K562 (cell line): Measurements from ENCODE around the gene TMEM248. TPM values are rescaled to one million over a fixed set of nuclear protein-coding genes. Genes with fewer than 3 reads are reported as not detected.

Experiments
- BACH1 ChIP-seq: fragments of 200-800 bp; sonication (Bioruptor generic); IDR thresholded peaks from 2 replicates; pipeline ENCODE4 v1.6.1; 2016; ENCODE audit warnings: missing genetic modification characterization, missing compliant biosample characterization
- BHLHE40 ChIP-seq: IDR thresholded peaks from 2 replicates; pipeline ENCODE4 v1.6.1; 2011; ENCODE audit warnings: low read length, improper control_type of control experiment
- BRCA1 ChIP-seq, 2 experiments: fragments of 450-650 bp in 1 of 2; sonication (generic) in 1 of 2; formaldehyde crosslinking in 1 of 2; IDR thresholded peaks; 2 replicates each; pipeline versions ENCODE4 v1.5.0 to v1.6.1; 2017 to 2020; ENCODE audit warnings: mild to moderate bottlenecking in 1 of 2, missing genetic modification reagents in 1 of 2
- CC2D1A ChIP-seq: fragments of 450-650 bp; IDR thresholded peaks from 2 replicates; pipeline ENCODE4 v1.6.1; 2017; ENCODE audit warnings: mild to moderate bottlenecking
- GABPB2 ChIP-seq: fragments of 250-450 bp; sonication (Bioruptor Pico); conservative IDR thresholded peaks from 2 replicates; pipeline ENCODE4 v1.5.1; 2021; ENCODE audit warnings: mild to moderate bottlenecking
- MBD2 ChIP-seq: sonication (generic); IDR thresholded peaks from 2 replicates; pipeline ENCODE4 v1.6.1; 2016; ENCODE audit warnings: low read depth, borderline replicate concordance
- NBN ChIP-seq: fragments of 450-650 bp; IDR thresholded peaks from 2 replicates; pipeline ENCODE4 v1.6.1; 2016; ENCODE audit warnings: low read depth, mild to moderate bottlenecking
- NR4A1 ChIP-seq, 2 experiments: fragments of 250-450 bp in 1 of 2; fragments of 450-650 bp in 1 of 2; sonication (Bioruptor Pico) in 1 of 2; IDR thresholded peaks; 2 replicates each; pipeline versions ENCODE4 v1.4.0 to v1.6.1; 2016 to 2020; ENCODE audit warnings: mild to moderate bottlenecking in 2 of 2, missing compliant biosample characterization in 1 of 2, missing genetic modification characterization in 1 of 2, moderate library complexity in 1 of 2
- RBM39 ChIP-seq: fragments of 200-400 bp; formaldehyde crosslinking; optimal IDR thresholded peaks from 2 replicates; pipeline ENCODE3; 2018; ENCODE audit warnings: low read depth, low read length
- RERE ChIP-seq: sonication (generic); formaldehyde crosslinking; IDR thresholded peaks from 2 replicates; pipeline ENCODE4 v1.8.0; 2023; ENCODE audit warnings: missing genetic modification reagents, mild to moderate bottlenecking, borderline replicate concordance
- SIN3B ChIP-seq: fragments of 450-650 bp; IDR thresholded peaks from 2 replicates; pipeline ENCODE4 v1.6.1; 2017; ENCODE audit warnings: low read depth, mild to moderate bottlenecking, moderate library complexity
- STAT5B ChIP-seq: fragments of 250-450 bp; sonication (Bioruptor Pico); IDR thresholded peaks from 2 replicates; pipeline ENCODE4 v1.8.0; 2021; ENCODE audit warnings: mild to moderate bottlenecking, inconsistent platforms
- TCF15 ChIP-seq: fragments of 250-450 bp; sonication (Bioruptor Pico); IDR thresholded peaks from 2 replicates; pipeline ENCODE4 v1.8.0; 2022; ENCODE audit warnings: moderate library complexity, mild to moderate bottlenecking, inconsistent platforms
- THRB ChIP-seq: fragments of 450-650 bp; formaldehyde crosslinking; conservative IDR thresholded peaks from 2 replicates; pipeline ENCODE4 v1.4.0; 2022; ENCODE audit warnings: mild to moderate bottlenecking, missing genetic modification characterization
- YBX1 ChIP-seq: fragments of 450-650 bp; IDR thresholded peaks from 2 replicates; pipeline ENCODE4 v1.7.1; 2016; ENCODE audit warnings: mild to moderate bottlenecking
- ZNF347 ChIP-seq: fragments of 450-650 bp; formaldehyde crosslinking; IDR thresholded peaks from 2 replicates; pipeline ENCODE4 v1.4.0; 2020; ENCODE audit warnings: low read depth, mild to moderate bottlenecking, moderate library complexity
- ZNF57 ChIP-seq: fragments of 450-650 bp; formaldehyde crosslinking; IDR thresholded peaks from 2 replicates; pipeline ENCODE4 v1.4.0; 2020; ENCODE audit warnings: mild to moderate bottlenecking, moderate library complexity
- ZNF592 ChIP-seq: fragments of 450-650 bp; IDR thresholded peaks from 2 replicates; pipeline ENCODE4 v1.6.1; 2017; ENCODE audit warnings: antibody characterized with exemption, mild to moderate bottlenecking
- polyA plus RNA-seq, 8 experiments: library from polyadenylated mRNA; depleted of rRNA in 4 of 8; stranded (reverse) in 5 of 8; unstranded in 3 of 8; fragments of >200 nt; fragmentation: Nextera tagmentation in 2 of 8; fragmentation: Illumina TruSeq in 1 of 8; extraction: Ambion mirVana in 2 of 8; extraction: Trizol in 1 of 8; gene quantifications; 2 replicates each; pipeline versions ENCODE4 v1.2.1 to v1.2.3, GENCODE V29; 2011 to 2014; ENCODE audit warnings: inconsistent platforms in 1 of 8, missing spikeins in 1 of 8
- total RNA-seq, 7 experiments: library from RNA; depleted of rRNA in 6 of 7; stranded (reverse); fragments of >200 nt in 6 of 7; fragmentation: Illumina TruSeq in 2 of 7; extraction: Trizol in 2 of 7; gene quantifications; 2 replicates each; pipeline versions ENCODE4 v1.2.1 to v1.2.3, GENCODE V29; 2011 to 2021; ENCODE audit warnings: low replicate concordance in 1 of 7

Gene TMEM248
- total and polyA plus RNA-seq, 9 of the 15 experiments (the other 6 are each of a cell fraction or from before 2014, with no cell fraction given), result 6.3 to 132 (median 64.4) TPM

- TF ChIP-seq RERE (CRISPR knock-in tag) (no peak), NBN (peak; percentile 91; the same call in 1 of the 2 replicates), STAT5B (CRISPR knock-in tag) (no peak), BACH1 (no peak), CC2D1A (no peak), TCF15 (CRISPR knock-in tag) (no peak), NR4A1 (CRISPR knock-in tag; IDR thresholded peaks at IDR 0.05) (no peak), NR4A1 (tag; IDR thresholded peaks at IDR 0.05) (no peak), RBM39 (peak; percentile 65), ZNF57 (CRISPR knock-in tag) (no peak), MBD2 (no peak), YBX1 (no peak), THRB (0 out of 2 replicates have a peak, but pooled peaks have one; percentile 37), GABPB2 (CRISPR knock-in tag) (no peak), ZNF592 (no peak), BRCA1 (IDR thresholded peaks at IDR 0.05) (no peak), BRCA1 (CRISPR knock-in tag; IDR thresholded peaks at IDR 0.05) (no peak), SIN3B (no peak), BHLHE40 (no peak; the same call in 1 of the 2 replicates), ZNF347 (CRISPR knock-in tag) (no peak)
Observed at GRCh38 chr7:66930341-66930740, 9.3 kb downstream of the TMEM248 start (continued).
